Dedifferentiated amniotic fluid mesenchymal stem cell (primary cell): ENCODE results near the gene CXCR6.

Source experiments
- DNase-seq: peaks from one replicate; pipeline ENCODE4 v3.0.0-alpha.2; 2016; ENCODE audit errors: extremely low spot score

CXCR6 gene

GRCh38 chr3:45943207-45943846 is at the start of gene CXCR6:
CXCR6 (plus strand) TSS chr3:45943464; CDS start chr3:45946482, 3,018 bp downstream.
- no peak for DNase-seq

GRCh38 chr3:45894015-45894414 is 49.2 kb upstream of the CXCR6 start:
- no peak for DNase-seq

DNA sequence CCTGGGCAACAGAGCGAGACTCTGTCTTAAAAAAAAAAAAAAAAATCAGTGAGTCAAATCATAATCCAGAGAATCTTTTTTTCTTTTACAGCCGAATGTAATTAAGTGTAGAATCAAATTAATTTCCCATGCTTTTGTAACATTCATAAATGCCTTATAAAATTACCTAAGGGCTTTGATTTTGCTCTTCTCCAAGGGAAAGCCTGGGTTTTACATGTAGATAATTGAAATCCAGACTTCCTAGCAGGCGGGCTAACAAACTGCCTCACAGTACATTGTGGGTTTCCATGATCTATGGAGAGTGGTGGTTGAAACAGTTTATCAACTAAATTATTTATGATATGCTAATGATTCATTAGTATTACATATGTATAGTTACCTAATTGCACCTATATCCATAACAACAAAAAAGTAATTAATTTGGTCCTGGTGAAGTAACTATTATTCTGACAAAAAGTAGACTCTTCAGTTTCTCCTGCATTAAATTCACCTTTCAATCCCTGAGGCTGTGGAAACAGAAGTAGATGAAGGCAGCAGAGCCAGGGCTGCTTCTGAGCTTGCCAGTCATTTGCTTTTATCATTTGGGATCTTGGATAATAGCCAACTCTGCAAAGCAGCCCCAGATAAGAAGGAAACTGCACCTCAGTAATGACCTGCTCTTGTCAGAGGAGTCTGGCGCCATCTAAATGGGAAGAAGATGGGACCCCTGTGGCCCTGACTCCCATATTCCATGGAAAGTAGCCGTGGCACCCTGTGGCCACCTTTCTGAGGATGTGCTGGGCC is 47.4 kb upstream of the CXCR6 start:
- no peak for DNase-seq

DNA sequence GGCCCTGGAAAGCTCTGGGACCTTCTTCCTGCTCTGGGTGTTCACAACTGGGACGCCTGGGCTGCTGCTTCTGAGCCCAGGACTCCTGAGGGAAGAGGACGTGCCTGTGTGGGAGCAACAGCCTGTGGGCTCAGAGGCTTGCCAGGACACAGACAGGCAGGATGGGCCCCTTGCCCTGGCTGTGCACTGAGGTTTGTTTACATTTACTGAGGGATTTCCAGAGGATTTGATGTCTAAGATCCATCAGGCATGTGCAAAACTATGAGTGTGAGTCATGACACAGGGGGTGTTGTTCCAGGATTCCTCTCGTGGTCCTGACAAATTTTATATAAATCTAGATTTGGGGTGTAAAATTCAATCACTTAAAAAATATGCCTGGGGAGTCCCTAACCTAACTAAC is 46.3 kb upstream of the CXCR6 start:
- DNase-seq, result peak; percentile 37

DNA sequence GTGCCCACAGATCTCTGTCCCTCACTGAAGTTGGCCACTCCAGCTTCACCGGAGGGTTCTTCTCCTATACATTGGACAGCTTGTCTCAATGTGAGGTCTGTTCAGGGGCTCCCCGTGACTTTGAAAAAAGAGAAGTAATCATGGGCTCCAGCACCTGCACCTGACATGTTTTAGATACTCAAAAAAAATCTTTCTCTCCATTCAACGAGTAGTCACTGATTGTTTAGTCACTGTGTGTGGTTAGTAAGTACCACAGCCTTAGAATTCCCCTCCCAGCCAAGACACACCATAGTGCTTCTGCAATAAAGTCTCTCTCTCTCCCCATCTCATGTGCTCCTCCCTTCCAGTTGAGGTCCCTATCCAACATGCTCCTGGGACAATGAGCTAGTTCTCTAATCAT is 38.3 kb upstream of the CXCR6 start:
- no peak for DNase-seq

GRCh38 chr3:45905755-45906154 is 37.5 kb upstream of the CXCR6 start:
- DNase-seq, result no peak

DNA sequence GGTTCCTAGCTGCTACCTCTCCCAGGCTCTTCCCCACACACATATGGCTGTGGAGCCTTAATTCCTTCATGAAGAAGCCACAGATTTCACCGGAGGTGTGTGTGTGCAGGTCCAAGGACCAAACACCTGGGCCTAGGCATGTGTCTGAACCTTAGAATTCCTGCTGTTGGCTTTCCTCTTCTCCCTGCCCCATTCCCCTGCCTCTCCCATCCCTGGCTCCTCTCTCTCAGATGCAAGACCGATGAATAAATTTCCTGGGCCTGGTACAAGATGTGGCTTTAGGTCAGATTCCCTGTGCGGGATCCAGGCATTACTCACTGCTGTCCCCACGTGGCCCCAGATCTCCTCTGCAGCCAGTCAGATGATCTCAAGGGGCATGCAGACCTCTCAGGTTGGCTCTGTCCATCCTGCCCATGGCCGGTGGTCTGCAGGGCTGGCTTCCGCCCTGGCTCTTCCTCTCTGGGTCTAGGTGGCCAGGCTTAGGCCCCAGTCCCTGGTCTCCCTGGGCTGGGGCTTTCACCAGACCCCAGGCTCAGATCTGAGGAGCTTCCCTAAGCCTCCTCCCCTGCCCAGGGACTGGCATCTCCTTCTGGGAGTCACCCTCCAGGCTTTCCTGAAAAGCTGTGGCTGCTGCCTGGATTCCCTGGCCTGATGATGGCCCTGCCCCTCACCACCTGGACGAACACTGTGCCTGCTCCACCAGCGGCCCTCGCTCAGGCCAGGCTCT is 36.4 kb upstream of the CXCR6 start:
- peak; percentile 55 for DNase-seq

DNA sequence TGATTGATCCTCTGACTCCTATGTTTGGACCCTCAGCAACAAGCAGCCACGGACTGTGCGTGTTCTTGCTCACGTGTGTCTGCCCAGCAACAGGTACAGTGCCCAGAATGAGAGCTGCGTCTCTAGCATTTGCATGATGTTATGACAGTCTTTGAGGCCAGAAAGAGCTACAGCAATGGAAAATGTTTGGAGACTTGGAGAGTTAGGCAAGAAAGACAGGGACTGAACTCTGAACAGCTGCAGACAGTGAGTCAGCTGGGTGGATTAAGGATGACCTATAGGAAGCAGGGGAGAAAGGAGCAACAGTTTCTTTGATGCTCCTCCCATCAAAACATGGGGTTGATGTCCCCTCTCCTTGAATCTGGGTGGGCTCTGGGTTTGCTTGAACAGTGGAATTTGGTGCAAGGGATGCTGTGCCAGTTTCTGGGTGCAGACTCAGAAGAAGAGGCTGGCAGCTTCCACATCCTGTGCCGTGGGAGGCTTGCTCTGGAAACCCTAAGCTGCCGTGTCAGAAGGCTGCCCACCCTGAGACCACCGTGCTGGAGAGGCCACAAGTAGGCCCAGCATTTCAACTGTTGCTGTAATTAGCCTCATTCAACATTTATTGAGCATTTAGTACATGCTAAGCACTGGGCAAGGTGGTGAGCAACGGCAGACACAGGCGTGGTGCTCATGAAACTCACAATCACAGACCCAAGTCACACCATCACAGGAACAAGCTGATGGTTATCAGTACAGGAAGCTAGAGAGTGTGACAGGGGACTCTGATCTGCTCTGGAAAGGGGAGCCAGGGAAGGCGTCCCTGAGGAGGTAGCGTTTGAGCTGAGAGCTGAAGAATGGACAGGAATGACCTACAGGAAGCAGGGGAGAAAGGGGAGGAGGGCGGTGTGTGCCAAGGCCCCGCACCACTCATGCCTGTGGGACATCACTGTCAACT is 35.2 kb upstream of the CXCR6 start:
- DNase-seq, result peak; percentile 23

DNA sequence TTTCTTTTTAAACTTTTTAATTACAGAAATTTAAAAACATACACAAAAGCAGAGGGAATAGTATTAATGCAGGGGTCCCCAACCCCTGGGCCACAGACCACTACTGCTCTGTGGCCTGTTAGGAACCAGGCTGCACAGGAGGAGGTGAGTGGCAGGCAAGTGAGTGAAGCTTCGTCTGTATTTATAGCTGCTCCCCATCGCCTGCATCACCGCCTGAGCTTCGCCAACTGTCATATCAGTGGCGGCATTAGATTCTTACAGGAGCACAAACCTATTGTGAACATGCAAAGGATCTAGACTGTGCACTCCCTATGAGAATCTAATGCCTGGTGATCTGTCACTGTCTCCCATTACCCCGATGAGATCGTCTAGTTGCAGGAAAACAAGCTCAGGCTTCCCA is 34.5 kb upstream of the CXCR6 start:
- no peak for DNase-seq

DNA sequence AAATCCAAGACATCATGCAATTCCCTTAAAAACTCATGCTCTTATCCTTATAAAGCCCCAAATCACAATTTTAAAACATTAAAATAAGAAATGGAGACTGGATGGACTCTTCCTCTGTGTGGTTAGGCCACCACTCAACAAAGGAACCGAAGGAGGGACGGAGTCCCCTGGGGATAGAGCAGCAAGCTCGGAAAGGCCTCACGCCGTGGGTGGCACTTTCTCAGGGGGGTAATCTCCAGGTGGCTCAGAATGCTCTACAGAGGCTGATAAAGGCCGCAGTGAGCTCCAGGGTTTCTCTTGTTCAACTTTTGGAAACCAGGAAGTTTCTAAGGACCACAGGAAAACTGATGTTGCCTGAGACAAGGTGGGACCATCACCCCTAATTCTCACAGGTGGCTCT is 33.7 kb upstream of the CXCR6 start:
- DNase-seq, result no peak

DNA sequence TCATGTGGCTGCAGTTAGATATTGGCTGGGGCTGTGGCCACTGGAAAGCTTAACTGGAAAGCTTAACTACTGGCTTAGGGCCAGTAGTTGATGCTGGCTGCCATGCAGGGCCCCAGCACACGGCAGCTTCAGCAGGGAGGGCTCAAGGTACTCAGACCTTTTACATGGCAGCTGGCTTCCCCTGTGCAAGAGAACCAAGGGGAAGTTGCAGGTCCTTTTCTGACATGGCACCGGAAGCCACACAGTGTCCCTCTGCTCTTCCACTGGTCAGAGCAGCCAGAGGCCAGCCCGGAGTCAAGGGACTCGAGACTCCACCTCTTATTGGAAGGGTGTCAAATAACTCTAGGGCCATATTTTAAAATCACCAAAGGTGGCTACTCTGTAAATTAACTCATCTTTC is 32.4 kb upstream of the CXCR6 start:
- no peak for DNase-seq

DNA sequence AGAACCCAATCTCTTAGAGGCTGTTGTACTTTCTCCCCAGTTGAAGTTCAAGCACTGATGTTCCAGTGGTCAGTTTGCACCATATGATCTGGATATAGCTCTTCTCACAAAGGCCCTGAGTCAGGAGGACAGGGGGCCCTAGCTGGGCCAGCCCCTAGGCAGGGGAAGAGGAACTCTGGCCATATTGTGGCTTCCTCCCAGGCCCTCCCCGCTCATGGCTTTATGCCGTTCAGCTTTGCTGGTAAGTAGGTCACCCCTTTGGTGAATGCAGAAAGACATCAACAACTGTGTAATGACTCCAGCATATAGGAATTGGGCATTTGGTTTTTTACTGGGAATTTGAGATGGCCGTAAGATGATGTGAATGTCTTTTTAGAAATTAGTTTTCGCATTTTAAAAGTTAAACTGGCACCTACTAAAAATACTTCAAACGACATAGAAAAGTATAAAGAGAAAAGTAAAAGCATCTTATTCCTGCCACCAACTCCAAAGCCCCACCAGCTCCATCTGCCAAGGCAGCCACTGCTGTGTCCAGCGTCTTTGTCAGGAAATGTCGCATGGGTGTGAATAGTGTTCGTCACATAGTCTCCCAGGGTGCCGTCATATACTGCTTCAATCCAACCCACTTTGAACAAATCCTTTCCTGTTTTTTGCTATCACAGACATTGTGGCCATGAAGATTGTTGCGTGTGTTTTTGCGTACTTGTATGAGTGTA is 31.6 kb upstream of the CXCR6 start:
- no peak for DNase-seq

GRCh38 chr3:45912435-45912834 is 30.8 kb upstream of the CXCR6 start:
- DNase-seq, result no peak

- no peak for DNase-seq
Observed at GRCh38 chr3:45914362-45915058, 28.8 kb upstream of the CXCR6 start.

DNA sequence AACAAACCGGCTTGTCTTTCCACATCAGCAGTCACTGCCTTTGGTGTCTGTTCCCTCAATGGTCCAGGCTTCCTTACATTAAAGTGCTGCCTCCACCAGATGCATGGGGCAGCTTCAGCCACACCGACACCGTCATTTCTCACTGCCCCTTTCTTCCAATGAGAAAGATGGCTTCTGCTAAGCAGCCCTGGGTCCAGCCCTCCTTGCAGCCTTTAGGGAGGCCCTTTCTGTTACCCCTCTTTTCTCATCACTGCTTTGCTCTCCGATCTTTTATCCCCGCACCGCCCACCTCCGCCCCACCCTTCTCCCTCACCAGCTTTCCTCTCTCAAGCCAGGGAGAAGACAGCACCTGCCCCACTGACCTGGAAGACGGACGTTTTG is 28.2 kb upstream of the CXCR6 start:
- no peak for DNase-seq

DNA sequence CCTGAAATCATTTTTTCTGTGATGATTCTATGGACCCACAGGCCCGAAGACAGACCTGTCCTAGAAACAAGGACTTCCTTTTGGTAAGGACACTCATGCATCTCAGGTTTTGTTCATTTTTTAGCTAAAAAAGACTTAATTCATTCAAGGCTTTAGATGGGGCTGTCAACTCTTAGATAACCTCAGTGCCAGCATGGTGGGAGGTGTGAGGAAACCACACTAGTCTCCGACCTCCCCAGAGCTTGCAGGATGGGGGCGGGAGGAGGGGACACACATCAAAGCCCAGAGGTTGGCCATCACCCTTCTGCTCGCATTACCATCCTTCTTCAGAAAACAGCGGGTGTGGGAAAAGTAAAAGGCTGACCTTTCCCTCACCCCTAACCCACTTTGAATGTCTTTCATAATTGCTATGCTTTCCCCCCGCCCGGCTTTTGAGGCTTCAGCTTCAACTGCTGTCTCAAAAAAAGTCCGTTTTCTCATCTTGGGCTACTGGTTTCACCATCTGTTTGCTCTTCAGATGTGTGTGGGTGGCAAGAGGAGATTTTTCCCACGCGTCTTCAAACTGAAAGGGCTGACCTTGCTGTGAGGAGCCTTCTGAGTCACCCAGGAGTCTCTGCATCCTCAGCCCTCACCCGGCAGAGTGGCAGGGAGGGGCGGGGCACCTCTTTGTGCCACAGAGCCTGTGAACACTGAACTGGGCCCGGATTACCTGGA is 27.6 kb upstream of the CXCR6 start:
- peak; percentile 46 for DNase-seq

DNA sequence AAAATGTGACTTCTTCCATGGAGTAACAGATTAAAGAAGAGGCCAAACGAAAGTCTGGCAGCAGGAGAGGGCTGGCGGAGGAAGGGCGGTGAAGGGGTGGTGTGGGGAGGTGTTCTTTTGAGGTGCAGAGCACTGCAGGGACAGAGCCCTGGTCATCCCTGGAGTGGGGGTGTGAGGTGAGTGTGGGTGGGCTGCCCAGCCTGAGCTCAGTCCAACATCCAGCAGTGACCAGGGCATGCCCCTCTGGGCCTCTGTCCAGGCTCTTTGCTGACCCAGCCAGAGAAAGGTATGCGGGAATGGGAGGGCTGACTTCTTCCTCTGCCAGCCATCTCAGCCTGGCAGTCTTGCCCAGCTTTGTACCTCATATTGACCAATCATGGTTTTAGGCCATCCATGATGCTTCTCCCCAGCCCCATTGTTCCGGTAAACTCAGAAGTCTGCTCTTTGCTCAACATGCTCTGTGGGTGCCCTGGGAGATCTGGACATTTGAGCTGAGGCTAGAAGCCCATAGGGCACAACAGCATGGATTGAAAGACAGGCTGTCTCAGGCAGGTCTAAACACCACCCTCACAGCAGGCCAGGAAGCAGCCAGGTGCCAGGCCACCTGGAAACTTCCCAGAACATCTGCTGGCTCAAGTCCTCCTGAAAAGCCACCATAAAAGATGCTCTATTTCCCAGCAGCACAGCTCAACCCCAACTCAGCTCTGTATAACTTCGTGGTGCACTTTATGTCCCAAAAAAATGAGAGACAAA is 25.9 kb upstream of the CXCR6 start:
- no peak for DNase-seq

GRCh38 chr3:45921158-45922038 is 21.9 kb upstream of the CXCR6 start:
- DNase-seq, result no peak
